ENCODE measurements around the gene CIROP.

DNA sequence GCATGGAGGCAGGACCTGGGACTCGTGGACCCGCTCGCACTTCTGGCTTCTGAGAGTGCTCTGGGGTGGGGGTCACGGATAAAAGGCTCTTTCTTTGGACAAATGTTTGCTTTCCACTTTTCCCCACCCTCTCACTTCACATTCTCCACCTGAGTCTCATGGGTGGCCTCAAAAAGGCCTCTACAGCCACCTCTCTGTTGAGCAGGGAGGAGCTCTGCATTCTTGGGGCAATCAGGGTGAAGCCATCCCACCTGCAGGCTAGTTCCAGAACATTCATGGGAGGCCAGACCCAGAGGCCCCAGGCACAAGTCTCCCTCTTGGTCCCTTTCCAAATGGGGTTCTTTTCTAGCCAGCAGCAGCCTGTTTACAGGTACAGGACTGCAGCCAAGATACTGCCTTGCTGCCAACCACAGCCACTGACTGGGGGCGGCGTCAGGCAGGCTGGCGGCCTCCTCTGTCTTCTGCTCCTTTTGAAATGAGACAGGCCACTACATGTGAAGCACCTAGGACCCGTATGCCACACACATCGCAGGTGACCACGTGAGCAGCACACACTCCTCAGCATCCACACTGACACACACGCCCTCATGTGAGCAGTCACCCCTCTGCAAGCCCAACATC lies 32.5 kb upstream of the CIROP start:
- TF ChIP-seq, protein P1, sequence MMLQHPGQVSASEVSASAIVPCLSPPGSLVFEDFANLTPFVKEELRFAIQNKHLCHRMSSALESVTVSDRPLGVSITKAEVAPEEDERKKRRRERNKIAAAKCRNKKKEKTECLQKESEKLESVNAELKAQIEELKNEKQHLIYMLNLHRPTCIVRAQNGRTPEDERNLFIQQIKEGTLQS (IDR thresholded peaks at IDR 0.05): no peak
- no peak for TF ChIP-seq TAF1 (conservative IDR thresholded peaks at IDR 0.05)
- no peak for TF ChIP-seq CTCF (IDR thresholded peaks at IDR 0.05; ENCODE audit: low read depth, low read length, missing input control)
- no peak for TF ChIP-seq FOXA1 (IDR thresholded peaks at IDR 0.05)
- TF ChIP-seq RAD21 (IDR thresholded peaks at IDR 0.05): no peak
- TF ChIP-seq, protein P2, sequence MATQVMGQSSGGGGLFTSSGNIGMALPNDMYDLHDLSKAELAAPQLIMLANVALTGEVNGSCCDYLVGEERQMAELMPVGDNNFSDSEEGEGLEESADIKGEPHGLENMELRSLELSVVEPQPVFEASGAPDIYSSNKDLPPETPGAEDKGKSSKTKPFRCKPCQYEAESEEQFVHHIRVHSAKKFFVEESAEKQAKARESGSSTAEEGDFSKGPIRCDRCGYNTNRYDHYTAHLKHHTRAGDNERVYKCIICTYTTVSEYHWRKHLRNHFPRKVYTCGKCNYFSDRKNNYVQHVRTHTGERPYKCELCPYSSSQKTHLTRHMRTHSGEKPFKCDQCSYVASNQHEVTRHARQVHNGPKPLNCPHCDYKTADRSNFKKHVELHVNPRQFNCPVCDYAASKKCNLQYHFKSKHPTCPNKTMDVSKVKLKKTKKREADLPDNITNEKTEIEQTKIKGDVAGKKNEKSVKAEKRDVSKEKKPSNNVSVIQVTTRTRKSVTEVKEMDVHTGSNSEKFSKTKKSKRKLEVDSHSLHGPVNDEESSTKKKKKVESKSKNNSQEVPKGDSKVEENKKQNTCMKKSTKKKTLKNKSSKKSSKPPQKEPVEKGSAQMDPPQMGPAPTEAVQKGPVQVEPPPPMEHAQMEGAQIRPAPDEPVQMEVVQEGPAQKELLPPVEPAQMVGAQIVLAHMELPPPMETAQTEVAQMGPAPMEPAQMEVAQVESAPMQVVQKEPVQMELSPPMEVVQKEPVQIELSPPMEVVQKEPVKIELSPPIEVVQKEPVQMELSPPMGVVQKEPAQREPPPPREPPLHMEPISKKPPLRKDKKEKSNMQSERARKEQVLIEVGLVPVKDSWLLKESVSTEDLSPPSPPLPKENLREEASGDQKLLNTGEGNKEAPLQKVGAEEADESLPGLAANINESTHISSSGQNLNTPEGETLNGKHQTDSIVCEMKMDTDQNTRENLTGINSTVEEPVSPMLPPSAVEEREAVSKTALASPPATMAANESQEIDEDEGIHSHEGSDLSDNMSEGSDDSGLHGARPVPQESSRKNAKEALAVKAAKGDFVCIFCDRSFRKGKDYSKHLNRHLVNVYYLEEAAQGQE (IDR thresholded peaks at IDR 0.05): no peak
- no peak for TF ChIP-seq YY1 (IDR thresholded peaks at IDR 0.05)
- TF ChIP-seq, protein P3, sequence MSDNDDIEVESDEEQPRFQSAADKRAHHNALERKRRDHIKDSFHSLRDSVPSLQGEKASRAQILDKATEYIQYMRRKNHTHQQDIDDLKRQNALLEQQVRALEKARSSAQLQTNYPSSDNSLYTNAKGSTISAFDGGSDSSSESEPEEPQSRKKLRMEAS (IDR thresholded peaks at IDR 0.05): no peak
- TF ChIP-seq SP1 (IDR thresholded peaks at IDR 0.05): no peak
- no peak for TF ChIP-seq JUND (IDR thresholded peaks at IDR 0.05)
- TF ChIP-seq RXRA (IDR thresholded peaks at IDR 0.05): no peak
